Central memory CD8-positive, alpha-beta T cell (primary cell): ENCODE data around the gene CANX.
"Not testable (repeated sequence)": the region's sequence is repeated elsewhere in the genome, so short reads cannot be mapped to it uniquely, and the experiment has no call there.

Experiments
- ATAC-seq: fragments of 150-1000 bp; cut with Tn5 transposase; replicated peaks from 2 replicates; pipeline ENCODE4 v1.10.0; 2022; ENCODE audit warnings: mild to moderate bottlenecking, moderate FRiP score, moderate number of reproducible peaks; ENCODE audit not compliant: poor library complexity, severe bottlenecking; ENCODE audit errors: extremely low read depth
- DNase-seq, 2 donors: peaks; one replicate each; pipeline ENCODE4 v3.0.0; 2021; ENCODE audit warnings: low spot score in 2 of 2
- H3K27ac Mint-ChIP-seq: one replicate; pipeline ENCODE4 v1.8.0; 2022; ENCODE audit warnings: low read depth, mild to moderate bottlenecking, moderate library complexity, mixed read lengths
- H3K27me3 Mint-ChIP-seq: one replicate; pipeline ENCODE4 v1.8.0; 2022; ENCODE audit warnings: mixed read lengths
- H3K36me3 Mint-ChIP-seq: one replicate; pipeline ENCODE4 v1.8.0; 2022; ENCODE audit warnings: mild to moderate bottlenecking, moderate library complexity, mixed read lengths; ENCODE audit not compliant: insufficient read depth
- H3K4me1 Mint-ChIP-seq: one replicate; pipeline ENCODE4 v1.8.0; 2022; ENCODE audit warnings: mixed read lengths
- H3K4me3 Mint-ChIP-seq: one replicate; pipeline ENCODE4 v1.8.0; 2022; ENCODE audit warnings: mild to moderate bottlenecking, moderate library complexity, mixed read lengths
- H3K9me3 Mint-ChIP-seq: one replicate; pipeline ENCODE4 v1.8.0; 2022; ENCODE audit warnings: mixed read lengths

Gene CANX, protein sequence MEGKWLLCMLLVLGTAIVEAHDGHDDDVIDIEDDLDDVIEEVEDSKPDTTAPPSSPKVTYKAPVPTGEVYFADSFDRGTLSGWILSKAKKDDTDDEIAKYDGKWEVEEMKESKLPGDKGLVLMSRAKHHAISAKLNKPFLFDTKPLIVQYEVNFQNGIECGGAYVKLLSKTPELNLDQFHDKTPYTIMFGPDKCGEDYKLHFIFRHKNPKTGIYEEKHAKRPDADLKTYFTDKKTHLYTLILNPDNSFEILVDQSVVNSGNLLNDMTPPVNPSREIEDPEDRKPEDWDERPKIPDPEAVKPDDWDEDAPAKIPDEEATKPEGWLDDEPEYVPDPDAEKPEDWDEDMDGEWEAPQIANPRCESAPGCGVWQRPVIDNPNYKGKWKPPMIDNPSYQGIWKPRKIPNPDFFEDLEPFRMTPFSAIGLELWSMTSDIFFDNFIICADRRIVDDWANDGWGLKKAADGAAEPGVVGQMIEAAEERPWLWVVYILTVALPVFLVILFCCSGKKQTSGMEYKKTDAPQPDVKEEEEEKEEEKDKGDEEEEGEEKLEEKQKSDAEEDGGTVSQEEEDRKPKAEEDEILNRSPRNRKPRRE

DNA sequence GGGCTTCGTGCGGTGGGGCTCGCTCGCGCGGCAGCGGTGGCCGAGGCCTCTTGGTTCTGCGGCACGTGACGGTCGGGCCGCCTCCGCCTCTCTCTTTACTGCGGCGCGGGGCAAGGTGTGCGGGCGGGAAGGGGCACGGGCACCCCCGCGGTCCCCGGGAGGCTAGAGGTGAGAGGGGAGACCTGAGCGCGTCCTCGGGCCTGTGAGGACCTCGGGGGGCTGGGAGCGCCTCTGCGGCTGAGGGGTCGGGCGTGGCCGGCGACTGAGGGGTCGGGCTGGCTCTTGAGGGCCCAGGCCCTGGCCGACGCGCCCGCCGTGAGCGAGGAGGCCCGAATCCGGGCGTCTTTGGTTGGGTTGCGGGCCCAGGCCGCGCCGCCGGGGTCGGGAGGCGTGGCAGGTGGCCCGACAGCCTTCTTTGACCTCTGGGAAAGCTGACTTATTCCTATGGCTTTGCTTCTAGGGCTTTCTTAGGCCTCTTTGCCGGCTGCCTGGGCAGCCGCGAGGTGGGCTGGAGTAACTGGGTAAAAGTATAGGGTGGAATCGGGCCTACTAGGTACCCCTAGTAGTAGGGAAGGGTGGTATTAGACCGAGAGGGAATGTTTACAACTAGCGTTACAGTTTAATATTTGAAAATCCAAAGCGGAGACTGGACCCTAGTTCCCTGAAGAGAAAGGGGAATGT, at the start of gene CANX:
Gene CANX (plus strand): TSS at position 33 of the 681 bp plus-strand sequence. CDS start 6,715 bp downstream, outside the sequence.
- DNase-seq, result no peak
- H3K27ac Mint-ChIP-seq, result peak within 1 kb of the TSS; percentile 98
- no peaks in the 10 kb centered on the region for H3K9me3 Mint-ChIP-seq
- H3K4me1 Mint-ChIP-seq, result peaks cover 47% of the 10 kb centered on the region
- H3K36me3 Mint-ChIP-seq, result peaks cover 35% of the 10 kb centered on the region
- no peak for ATAC-seq
- peak within 1 kb of the TSS; percentile 88 for H3K4me3 Mint-ChIP-seq
- no peaks in the 10 kb centered on the region for H3K27me3 Mint-ChIP-seq

DNA sequence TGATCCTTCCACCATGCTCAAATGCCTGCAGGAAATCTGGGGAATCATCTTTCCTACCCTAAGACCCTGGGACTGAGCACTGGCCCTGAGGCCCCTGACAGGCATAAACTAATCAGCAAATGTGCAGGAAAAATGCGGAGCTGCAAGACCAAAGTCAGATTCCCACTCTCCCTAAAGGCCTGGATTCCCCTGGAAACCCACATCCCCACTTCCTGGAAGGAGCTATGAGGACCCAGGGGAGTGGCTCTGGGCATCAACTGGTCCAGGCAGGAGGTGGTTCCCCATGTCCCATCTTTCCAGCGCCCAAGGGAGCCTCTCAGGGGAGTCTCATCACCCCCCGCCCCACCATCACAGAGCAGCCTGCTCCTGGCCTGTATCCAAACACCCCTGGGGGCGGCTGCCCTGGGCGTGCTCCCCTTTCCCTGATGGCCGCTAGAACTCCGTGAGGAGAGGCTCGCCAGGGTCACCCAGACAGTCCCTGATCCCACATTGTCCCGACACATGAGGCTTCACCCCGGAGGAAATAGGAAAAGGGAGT, 49.5 kb upstream of the CANX start:
- not testable (repeated sequence) for H3K9me3 Mint-ChIP-seq, H3K4me1 Mint-ChIP-seq, H3K27me3 Mint-ChIP-seq, ATAC-seq, H3K4me3 Mint-ChIP-seq, H3K27ac Mint-ChIP-seq, H3K36me3 Mint-ChIP-seq, DNase-seq

DNA sequence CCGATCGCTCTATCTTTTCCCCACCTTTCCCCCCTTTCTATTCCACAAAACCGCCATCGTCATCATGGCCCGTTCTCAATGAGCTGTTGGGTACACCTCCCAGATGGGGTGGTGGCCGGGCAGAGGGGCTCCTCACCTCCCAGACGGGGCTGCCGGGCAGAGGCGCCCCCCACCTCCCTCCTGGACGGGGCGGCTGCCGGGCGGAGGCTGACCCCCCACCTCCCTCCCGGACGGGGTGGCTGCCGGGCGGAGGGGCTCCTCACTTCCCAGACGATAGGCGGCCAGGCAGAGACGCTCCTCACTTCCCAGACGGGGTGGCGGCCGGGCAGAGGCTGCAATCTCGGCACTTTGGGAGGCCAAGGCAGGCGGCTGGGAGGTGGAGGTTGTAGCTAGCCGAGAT, 48.5 kb upstream of the CANX start:
- not testable (repeated sequence) for H3K27me3 Mint-ChIP-seq, H3K9me3 Mint-ChIP-seq, H3K4me1 Mint-ChIP-seq, DNase-seq, H3K4me3 Mint-ChIP-seq, ATAC-seq, H3K36me3 Mint-ChIP-seq, H3K27ac Mint-ChIP-seq

DNA sequence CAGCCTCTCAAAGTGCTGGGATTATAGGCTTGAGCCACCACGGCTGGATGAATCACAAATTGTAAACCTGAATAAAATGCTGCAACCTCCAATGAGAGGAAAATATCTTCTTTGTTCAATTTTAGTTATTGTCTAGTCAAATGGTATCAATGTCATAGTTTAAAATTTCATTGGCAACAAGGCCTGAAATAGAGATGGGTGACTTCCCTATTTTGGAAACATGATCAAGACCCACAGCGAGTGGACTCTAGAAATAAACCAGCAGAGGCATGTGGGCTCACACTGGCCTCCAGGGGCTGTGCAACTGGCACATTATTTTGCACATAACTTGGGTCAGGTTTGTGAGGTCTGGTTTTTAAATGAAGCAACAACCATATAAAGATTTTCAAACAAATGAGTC, 45.6 kb upstream of the CANX start:
- not testable (repeated sequence) for H3K36me3 Mint-ChIP-seq, H3K4me3 Mint-ChIP-seq, H3K27ac Mint-ChIP-seq, H3K4me1 Mint-ChIP-seq, H3K27me3 Mint-ChIP-seq, DNase-seq, H3K9me3 Mint-ChIP-seq, ATAC-seq

DNA sequence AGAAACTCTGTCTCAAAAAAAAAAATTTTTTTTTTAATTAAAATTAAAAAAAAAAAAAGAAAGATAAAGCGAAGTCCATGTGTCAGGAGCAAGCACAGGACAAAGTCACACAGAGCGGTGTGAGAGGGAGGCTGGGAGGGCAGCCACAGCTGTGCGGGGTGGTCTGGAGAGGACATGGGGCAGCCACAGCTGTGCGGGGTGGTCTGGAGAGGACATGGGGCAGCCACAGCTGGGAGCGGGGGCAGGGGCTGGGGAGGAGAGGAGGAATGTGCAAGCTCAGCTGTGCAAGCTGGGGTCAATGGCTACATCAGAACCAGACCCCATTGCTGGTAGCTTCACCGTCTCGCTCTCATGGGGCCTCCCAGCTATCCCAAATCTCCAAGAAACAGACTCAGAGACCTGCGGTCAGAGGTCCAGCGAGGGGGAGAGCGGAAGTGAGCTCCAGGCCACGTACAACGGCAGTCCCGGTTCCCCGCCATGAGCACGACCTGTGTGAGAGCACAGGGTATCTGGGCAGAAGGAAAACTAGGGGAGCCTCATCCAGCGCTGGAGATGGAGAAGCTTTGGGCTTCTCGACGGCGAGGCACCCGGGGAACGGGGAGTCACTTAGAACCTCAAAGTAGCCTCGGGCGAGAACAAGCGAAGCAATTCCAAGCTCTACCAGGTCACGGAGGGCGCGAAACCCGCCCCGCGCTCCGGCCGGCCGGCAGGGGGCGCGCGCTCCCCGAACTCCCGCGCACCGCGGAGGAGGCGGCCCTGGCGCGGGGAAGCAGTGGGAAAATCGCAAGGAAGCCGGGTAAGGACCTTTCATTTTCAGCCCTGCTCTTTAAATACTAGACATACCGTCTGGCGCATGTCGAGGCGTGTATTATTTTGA, 41.2 kb upstream of the CANX start:
- ATAC-seq, result peak; percentile 96
- H3K4me3 Mint-ChIP-seq, DNase-seq, H3K27me3 Mint-ChIP-seq, H3K4me1 Mint-ChIP-seq, H3K36me3 Mint-ChIP-seq, H3K9me3 Mint-ChIP-seq, H3K27ac Mint-ChIP-seq: not testable (repeated sequence)

DNA sequence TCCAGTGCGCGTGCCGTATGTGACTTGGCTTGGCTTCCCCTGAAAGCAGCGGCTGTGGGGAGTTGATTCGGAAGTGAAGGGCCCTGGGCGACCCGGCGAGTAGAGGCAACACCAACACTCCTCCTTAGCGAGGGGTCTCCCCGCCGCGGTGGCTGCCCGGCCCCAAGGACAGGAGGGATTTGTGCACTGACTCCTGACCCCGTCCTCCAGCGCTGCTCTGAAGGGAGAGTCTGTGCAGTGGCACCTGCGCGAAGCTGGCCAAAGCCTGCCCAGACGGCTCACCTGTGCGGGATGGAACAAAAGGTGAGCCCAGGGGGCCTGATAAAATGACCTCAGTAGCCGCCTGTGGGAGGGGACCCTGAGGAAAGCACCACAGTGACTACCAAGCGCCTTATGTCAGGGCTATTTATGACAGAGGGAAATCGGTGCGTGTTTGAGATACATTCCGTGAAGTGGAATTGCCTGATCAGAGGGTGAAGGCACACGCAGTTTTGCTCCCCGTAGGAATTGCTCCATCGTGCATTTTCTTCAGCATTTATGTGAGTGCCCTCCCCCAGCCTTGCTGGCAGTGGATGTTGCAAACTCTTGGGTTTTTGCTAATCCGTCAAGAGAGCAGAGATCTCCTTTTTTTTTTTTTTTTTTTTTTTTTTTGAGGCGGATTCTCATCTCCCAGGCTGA, 40.4 kb upstream of the CANX start:
- H3K27me3 Mint-ChIP-seq, H3K27ac Mint-ChIP-seq, H3K9me3 Mint-ChIP-seq, DNase-seq, H3K36me3 Mint-ChIP-seq, H3K4me1 Mint-ChIP-seq: not testable (repeated sequence)
- H3K4me3 Mint-ChIP-seq, result peak overlapping the region; percentile 55
- peak; percentile 75 for ATAC-seq

DNA sequence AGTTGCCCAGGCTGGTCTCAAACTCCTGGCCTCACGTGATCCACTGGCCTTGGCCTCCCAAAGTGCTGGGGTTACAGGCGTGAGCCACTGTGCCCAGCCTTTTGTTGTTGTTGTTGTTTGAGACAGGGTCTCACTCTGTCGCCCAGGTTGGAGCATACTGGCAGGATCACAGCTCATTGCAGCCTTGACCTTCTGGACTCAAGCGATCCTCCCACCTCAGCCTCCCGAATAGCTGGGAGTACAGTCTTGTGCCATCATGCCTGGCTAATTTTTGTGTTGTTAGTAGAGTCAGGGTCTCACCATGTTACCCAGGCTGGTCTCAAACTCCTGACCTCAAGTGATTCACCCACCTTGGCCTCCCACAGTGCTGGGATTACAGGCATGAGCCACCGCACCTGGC, 37.1 kb upstream of the CANX start:
- H3K27ac Mint-ChIP-seq, ATAC-seq, H3K4me1 Mint-ChIP-seq, H3K4me3 Mint-ChIP-seq, H3K36me3 Mint-ChIP-seq, H3K27me3 Mint-ChIP-seq, DNase-seq, H3K9me3 Mint-ChIP-seq: not testable (repeated sequence)

DNA sequence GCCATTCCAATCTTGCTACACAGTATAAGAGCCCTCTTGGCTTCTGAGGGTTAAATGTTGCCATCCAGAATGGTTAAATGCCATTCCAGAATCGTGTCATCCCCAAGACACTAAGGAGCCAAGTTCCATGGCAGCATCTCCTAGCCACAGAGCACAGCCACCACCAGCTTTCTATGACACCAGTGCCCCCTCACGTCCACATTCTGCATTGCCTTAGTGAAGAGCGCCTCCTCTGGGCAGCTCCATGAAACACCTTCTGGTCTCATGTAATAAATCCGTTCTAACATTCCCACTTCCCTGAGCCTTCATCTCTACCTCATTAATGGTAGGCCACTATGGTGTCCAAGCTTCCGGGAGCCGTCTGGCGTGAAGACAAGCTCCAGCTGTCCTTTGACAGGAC, 30.4 kb upstream of the CANX start:
- peak; percentile 36 for ATAC-seq
- Mint-ChIP-seq H3K4me1 (no peaks in the 10 kb centered on the region), H3K9me3 (no peaks in the 10 kb centered on the region), H3K4me3 (no peak overlapping the region), H3K27ac (no peak overlapping the region), H3K36me3 (no peaks in the 10 kb centered on the region), H3K27me3 (no peaks in the 10 kb centered on the region)
- DNase-seq, result peak; percentile 16 to 30

DNA sequence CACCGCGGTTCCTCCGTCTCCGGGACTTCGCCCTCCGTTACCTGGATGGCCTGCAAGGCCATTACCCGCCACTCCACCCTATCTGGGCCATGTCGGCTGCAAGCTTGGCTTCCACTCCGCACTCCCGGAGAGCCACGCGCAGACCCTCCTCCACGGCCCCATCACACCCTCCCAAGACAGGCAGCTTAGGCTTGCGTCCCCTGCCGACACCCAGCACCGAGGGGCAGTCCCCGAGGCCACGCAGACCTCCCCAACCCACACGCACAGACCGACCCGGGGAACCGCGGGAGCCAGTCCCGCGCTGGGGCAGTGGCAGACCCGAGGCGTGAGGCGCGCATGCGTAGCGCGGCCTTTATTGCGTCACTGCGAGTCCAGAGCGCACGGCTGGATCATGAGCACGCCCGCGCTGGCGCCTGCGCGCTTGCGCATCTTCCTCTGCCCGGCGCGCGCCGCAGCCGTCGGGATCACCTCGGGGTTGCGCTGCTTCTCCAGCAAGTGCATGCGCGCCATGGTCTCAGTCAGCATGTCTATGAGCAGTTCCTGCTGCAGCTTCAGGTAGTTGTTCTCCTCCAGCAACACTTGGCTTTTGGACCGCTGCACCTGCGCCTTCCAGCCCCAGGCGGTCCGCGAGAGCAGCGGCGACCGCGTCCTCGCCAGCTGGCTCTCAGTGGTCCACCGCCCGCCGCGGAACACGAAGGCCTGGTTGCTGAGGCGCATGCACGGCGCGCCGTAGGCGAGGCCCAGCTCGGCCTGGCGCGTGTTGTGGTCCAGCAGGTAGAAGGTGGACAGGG, 20.3 kb upstream of the CANX start:
- Mint-ChIP-seq H3K4me3 (peak overlapping the region; percentile 100), H3K36me3 (peaks cover 13% of the 10 kb centered on the region), H3K27me3 (no peaks in the 10 kb centered on the region), H3K9me3 (no peaks in the 10 kb centered on the region), H3K4me1 (peaks cover 33% of the 10 kb centered on the region), H3K27ac (peak overlapping the region; percentile 97)
- DNase-seq (peak; percentile 83 to 85), ATAC-seq (peak; percentile 86)

DNA sequence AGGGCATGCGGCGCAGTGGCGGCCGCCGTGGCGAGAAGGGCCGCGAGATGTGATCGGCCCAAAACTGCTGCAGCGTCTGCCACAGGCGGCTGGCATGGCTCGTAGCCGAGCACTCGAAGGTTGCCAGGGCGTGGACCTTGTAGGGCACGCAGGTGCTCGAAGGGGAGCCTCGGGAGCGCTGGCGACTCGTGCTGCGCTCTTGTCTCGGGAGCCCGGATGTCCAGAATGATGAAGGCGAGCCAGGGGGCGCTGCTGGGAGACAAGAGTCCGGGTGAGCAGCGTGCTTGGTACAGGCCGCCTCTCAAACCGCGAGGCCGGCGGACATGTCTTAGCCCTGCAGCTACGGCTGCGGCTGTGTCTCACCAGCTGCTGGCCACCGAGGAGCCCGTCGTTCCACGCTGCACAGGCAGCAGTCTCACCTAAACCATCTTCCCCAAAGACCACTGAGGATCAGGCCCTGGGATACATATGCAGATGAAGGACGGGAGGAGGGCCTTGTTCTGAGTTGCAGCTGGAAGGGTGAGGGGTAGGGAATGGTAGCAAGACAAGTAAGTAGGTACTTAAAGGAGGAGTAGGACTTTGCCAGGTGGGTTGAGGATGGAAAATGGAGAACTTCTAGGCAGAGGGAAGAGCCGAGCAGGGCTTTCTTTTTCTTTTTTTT, 19.6 kb upstream of the CANX start:
- Mint-ChIP-seq H3K36me3 (peaks cover 13% of the 10 kb centered on the region), H3K27me3 (no peaks in the 10 kb centered on the region), H3K4me3 (peak overlapping the region; percentile 100), H3K9me3 (no peaks in the 10 kb centered on the region), H3K4me1 (peaks cover 33% of the 10 kb centered on the region), H3K27ac (peak overlapping the region; percentile 97)
- ATAC-seq, result peak; percentile 15
- DNase-seq, result peak; percentile 31 to 65
